NCI-H1048 (cell line): ENCODE data around the gene PRR23C.

Experiments
- DNase-seq: peaks from one replicate; lab custom pipeline; 2025; lab: John Stamatoyannopoulos, UW

The PRR23C gene

DNA sequence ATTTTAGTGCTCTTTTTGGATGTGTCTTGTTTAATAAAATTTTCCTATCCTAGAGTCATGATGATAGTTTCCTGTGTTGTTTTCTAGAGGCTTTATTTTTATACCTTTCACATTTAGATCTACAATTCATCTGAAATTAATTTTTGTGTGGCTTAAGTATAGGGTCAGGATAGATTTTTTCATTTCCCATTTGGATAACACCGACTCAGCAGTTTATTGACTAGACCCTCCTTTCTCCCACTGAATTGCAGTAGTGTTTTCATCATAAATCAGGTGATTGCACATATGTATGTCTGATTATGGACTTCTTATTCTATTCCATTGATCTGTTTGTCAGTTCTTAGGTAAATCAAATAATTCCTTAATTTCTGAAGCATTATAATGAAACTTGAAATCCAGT is 49.0 kb downstream of the PRR23C start:
- DNase-seq = no peak
